Cardiac muscle cell (in vitro differentiated cells and primary cell): ENCODE measurements around the gene VSTM5. TPM values are rescaled to one million over a fixed set of nuclear protein-coding genes. Genes with fewer than 3 reads are reported as not detected.

Experiments
- DNase-seq, 2 donors: peaks; one replicate each; pipeline versions ENCODE4 v3.0.0 to v3.0.0-alpha.2; 2010 to 2017; ENCODE audit warnings: low read depth in 1 of 2, low spot score in 1 of 2
- H3K27ac ChIP-seq: fragments of 200-600 bp; sonication (generic); 2 replicates; pipeline ENCODE4 v1.5.1; 2016
- H3K27me3 ChIP-seq: fragments of 200-600 bp; sonication (generic); 2 replicates; pipeline ENCODE4 v1.6.0; 2016; ENCODE audit warnings: control low read depth
- H3K36me3 ChIP-seq: fragments of 200-600 bp; sonication (generic); 2 replicates; pipeline ENCODE4 v1.5.1; 2016; ENCODE audit warnings: control low read depth
- H3K4me1 ChIP-seq: fragments of 200-600 bp; sonication (generic); 2 replicates; pipeline ENCODE4 v1.8.1; 2017; ENCODE audit warnings: low read depth, mild to moderate bottlenecking, mixed run types
- H3K4me3 ChIP-seq: fragments of 200-600 bp; sonication (generic); 2 replicates; pipeline ENCODE4 v1.5.1; 2016; ENCODE audit warnings: mild to moderate bottlenecking
- H3K9me3 ChIP-seq: fragments of 200-600 bp; sonication (generic); 2 replicates; pipeline ENCODE4 v1.5.1; 2017; ENCODE audit warnings: low read depth, mild to moderate bottlenecking, control low read depth
- polyA plus RNA-seq: library from polyadenylated mRNA; unstranded; fragments of >200 nt; fragmentation: Nextera tagmentation; extraction: Ambion mirVana; gene quantifications from 2 replicates; pipeline ENCODE4 v1.2.1, GENCODE V29; 2016
- total RNA-seq: library from RNA; depleted of rRNA; stranded (reverse); fragments of >200 nt; gene quantifications from 2 replicates; pipeline ENCODE4 v1.2.3, GENCODE V29; 2016
- TF ChIP-seq, protein P1 (sequence below): IDR thresholded peaks from 2 replicates; pipeline ENCODE4 v1.5.1; 2012; ENCODE audit warnings: low read depth, mild to moderate bottlenecking, low read length

The VSTM5 gene
- total and polyA plus RNA-seq, 2 experiments from 2014 or later = 0.15 TPM; not detected in 1

DNA sequence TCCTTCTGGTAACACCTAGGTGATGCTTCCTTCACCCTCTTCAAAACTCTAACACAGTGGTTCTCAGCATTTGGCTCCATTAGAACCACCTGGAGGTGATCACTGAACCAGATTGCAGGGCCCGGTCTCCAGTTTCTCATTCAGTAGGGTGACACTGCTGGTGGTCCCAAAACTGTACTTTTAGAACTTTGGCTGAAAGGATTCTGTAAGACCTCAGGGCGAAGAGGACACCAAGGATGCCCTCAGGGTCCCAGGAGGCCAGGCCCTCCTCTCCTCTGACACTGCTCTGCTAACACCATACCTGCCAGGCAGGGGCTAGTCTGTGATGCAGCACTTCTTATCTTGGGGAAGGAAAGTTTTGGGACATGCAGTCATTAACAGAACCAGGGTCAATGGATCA lies 9.0 kb downstream of the VSTM5 start:
- Histone ChIP-seq H3K4me3 (no peak overlapping the region), H3K27ac (no peak overlapping the region), H3K9me3 (no peaks in the 10 kb centered on the region), H3K27me3 (no peaks in the 10 kb centered on the region), H3K36me3 (no peaks in the 10 kb centered on the region), H3K4me1 (no peaks in the 10 kb centered on the region)
- TF ChIP-seq, protein P1, sequence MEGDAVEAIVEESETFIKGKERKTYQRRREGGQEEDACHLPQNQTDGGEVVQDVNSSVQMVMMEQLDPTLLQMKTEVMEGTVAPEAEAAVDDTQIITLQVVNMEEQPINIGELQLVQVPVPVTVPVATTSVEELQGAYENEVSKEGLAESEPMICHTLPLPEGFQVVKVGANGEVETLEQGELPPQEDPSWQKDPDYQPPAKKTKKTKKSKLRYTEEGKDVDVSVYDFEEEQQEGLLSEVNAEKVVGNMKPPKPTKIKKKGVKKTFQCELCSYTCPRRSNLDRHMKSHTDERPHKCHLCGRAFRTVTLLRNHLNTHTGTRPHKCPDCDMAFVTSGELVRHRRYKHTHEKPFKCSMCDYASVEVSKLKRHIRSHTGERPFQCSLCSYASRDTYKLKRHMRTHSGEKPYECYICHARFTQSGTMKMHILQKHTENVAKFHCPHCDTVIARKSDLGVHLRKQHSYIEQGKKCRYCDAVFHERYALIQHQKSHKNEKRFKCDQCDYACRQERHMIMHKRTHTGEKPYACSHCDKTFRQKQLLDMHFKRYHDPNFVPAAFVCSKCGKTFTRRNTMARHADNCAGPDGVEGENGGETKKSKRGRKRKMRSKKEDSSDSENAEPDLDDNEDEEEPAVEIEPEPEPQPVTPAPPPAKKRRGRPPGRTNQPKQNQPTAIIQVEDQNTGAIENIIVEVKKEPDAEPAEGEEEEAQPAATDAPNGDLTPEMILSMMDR = no peak
- no peak for DNase-seq

DNA sequence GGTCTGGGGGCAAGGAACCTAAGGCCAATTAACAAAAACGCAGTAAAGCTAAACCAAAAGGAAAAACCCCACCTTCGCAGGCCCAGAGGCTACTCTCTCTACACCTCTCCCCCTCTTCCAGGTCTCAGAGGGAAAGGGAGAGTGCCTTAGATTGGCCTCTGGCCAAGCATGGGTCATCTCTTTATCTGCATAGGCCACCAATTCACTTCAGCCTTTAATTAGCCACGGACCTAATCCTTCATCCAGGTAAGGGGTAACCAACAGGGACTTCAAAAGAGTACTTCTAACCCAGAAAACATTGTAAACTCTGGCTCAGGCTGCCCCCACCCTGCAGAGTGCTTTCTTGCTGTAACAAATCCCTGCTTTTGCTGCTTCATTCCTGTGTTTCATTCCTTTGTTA lies 9.4 kb downstream of the VSTM5 start:
- Histone ChIP-seq H3K9me3 (no peaks in the 10 kb centered on the region), H3K27me3 (no peaks in the 10 kb centered on the region), H3K4me1 (no peaks in the 10 kb centered on the region), H3K4me3 (no peak overlapping the region), H3K27ac (no peak overlapping the region), H3K36me3 (no peaks in the 10 kb centered on the region)
- no peak for DNase-seq
- TF ChIP-seq, protein P1 = no peak

DNA sequence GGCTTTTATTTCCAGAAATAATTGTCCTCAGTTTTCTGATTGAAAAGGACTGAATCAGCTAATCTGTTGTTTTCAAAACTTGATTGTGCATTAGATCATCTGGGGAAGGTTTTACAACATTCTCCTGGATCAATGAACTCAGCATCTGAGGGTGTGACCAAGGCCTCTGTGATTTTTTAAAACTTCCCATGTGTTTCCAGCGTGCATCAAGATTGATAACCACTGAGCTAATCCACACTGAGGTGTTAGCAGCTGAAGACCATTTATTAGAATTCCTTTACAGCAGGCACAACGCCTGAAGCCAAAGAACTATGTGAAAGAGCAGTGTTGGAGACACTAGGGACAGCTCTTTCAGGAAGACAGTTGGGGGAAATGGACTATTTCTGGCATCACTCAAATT lies 10.2 kb downstream of the VSTM5 start:
- Histone ChIP-seq H3K4me1 (no peaks in the 10 kb centered on the region), H3K4me3 (no peak overlapping the region), H3K27me3 (no peaks in the 10 kb centered on the region), H3K9me3 (no peaks in the 10 kb centered on the region), H3K27ac (no peak overlapping the region), H3K36me3 (no peaks in the 10 kb centered on the region)
- no peak for DNase-seq
- TF ChIP-seq, protein P1 = no peak

DNA sequence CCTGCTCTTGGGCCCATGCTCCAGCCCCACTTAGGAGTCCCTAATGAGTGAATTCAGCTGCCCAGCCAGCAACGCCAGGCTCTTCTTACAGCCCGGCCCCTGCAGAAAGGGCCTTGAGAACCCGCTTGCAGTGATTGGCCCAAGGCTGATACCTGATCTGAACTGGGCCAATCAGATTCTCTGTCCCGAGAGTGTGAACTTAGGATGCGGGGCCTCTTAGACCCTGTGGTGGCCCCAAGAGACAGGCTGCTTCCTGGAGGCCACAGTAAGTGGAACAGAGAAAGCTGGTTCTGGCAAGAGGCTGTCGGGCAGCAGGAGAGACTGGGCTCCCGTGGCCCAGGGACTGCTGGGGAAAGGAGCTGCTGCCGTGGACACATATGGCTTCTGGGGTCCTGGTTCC lies 11.5 kb downstream of the VSTM5 start:
- no peak overlapping the region for H3K27ac ChIP-seq
- no peaks in the 10 kb centered on the region for H3K4me1 ChIP-seq
- no peaks in the 10 kb centered on the region for H3K9me3 ChIP-seq
- no peaks in the 10 kb centered on the region for H3K36me3 ChIP-seq
- no peaks in the 10 kb centered on the region for H3K27me3 ChIP-seq
- DNase-seq = no peak
- TF ChIP-seq, protein P1 = no peak
- no peak overlapping the region for H3K4me3 ChIP-seq

DNA sequence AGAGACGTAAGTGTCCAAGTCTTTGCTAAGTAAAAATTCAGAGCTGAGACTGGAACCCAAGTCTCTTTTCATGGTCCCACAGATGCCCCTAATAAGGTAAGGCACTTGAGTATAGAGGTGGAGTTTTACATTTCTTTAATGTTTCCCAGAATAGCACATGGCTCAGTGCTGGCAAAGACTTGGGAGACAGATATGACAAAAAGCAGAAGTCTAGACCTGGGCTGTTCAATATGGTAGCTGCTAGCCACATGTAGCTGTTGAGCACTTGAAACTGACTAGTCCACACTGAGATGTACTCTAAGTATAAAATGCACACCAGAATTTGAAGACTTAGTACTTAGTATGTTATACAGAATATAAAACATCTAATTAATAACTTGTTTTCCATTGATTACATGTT lies 17.6 kb downstream of the VSTM5 start:
- DNase-seq = no peak
- Histone ChIP-seq H3K27me3 (no peaks in the 10 kb centered on the region), H3K9me3 (no peaks in the 10 kb centered on the region), H3K27ac (no peak overlapping the region), H3K4me3 (no peak overlapping the region), H3K36me3 (no peaks in the 10 kb centered on the region), H3K4me1 (no peaks in the 10 kb centered on the region)
- TF ChIP-seq, protein P1 = no peak
